Measurements from ENCODE around the gene PITPNM1.

PITPNM1 gene

DNA sequence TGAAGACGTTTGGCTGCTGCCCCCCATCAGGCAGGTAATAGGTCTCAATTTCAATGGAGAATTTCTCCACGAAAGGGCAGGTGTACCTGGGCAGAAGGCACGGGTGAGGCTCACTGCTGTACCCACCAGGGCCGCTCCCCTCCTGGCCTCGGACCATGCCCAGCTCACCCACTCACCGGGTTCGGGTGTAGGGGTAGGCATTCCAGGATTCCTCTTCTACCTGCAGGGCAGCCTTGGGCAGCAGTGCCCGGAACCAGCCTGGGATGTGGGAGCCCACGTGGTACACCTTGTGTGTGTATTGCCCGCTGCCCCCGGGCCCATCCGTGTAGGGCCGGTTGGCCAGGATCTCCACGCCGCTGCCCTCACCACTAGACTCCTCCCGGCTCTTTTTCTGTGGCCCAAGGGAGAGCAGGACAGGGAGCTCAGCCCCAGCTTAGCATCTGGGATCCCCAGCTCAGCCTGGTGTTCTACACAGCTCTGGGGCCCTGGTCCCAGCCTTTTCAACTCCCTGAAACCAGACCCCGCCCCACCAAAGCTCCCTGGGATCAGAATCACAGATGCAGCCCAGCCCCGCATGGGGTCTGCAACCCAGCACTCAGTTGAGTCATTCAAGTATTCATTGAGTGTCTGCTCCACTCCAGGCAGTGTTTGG is 2.7 kb downstream of the PITPNM1 start:
- DNase-seq: no peak

- no peak for DNase-seq
Observed at GRCh38 chr11:67501854-67502253, 3.3 kb downstream of the PITPNM1 start.

GRCh38 chr11:67500831-67501715 is 4.1 kb downstream of the PITPNM1 start:
- DNase-seq: no peak

DNA sequence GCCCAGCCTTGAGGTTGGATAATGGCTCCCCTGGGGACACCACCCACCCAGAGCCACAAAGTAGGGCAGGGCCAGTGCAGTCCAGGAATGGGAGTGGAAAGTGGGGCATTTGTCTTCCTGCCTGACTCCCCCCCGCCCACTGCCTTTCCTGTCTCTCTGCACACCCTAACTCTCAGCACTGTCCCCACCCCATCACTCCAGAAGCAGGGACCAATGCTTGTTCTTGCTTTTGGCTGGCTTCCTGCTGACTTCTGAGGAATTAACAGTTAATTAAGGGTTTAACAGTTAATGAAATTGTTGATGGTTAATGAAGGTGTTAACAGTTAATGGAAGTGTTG is 4.7 kb downstream of the PITPNM1 start:
- no peak for DNase-seq

DNA sequence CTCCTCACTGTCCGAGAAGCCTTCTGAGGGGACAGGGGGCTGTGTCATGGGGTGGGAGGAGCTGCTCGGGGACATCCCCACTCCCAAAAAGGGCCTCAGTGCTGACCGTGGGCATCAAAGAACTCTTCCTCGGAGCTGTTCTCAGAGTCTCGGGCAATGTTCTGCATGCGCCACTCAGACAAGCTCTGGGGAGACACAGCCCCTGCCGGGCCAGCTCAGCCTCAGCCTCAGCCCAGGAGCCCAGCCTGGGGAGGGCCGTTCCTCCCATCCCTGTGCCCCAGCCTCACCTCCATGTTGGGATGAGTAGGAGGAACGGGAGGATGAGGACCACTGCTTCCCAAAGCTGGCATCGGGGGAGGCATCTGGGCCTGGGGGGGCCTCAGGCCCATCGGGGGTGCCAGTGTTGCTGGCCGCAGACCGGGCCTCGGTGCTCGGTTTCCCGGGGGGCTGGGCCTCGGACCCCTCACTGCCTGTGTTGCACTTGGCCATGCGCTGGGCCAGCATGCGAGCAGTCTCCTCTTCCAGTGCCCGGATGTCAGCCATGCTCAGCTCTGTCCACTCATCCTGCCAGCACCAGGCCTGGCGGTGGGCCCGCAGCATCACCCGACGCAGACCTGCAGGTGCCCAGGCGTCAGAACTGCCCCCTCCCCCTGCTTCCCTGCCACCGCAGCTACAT is 5.2 kb downstream of the PITPNM1 start:
- no peak for DNase-seq

GRCh38 chr11:67498544-67498972 is 6.6 kb downstream of the PITPNM1 start:
- DNase-seq: no peak

- no peak for DNase-seq
Observed at GRCh38 chr11:67497656-67498291, 7.4 kb downstream of the PITPNM1 start.

GRCh38 chr11:67496113-67496512 is 9.1 kb downstream of the PITPNM1 start:
- no peak for DNase-seq

GRCh38 chr11:67495234-67496005 is 9.7 kb downstream of the PITPNM1 start:
- no peak for DNase-seq

GRCh38 chr11:67494371-67495233 is 10.6 kb downstream of the PITPNM1 start:
- DNase-seq: no peak

GRCh38 chr11:67493548-67494370 is 11.4 kb downstream of the PITPNM1 start:
- DNase-seq: no peak

DNA sequence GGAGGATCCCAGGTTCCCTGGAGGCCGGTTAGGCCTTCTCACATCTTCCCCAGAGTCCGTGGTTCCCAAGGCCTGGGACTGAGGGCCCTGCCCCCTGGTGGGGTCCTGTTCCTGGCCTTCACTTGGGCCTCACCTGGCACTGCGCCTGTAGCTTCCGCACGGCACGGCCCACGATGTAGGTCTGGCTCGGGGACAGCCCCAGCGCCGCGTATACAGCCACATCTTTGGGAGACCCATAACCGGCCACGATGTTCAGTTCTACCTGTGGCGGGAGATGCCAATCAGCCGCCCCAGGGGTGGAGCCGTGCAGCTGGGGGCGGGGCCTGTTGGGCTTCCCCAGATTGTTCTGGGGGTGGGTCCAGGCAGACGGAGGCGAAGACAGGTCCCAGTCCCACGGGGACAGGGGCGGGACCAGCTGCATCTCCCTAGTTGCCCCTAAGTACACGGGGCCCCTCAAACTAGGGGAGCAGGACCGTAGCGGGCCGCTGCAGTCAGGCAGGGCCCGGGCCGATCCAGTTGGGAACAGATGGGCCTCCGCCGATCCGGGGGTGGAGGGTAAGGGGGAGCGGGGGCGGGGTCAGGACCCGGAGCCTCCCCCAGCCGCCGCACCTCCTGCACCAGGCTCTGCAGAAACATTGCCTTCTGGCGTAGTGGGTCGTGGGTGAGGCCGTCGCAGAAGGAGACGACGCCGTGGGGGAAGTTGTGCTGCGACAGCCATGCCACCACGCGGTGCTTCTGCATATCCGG is 12.2 kb downstream of the PITPNM1 start:
- DNase-seq: no peak

DNA sequence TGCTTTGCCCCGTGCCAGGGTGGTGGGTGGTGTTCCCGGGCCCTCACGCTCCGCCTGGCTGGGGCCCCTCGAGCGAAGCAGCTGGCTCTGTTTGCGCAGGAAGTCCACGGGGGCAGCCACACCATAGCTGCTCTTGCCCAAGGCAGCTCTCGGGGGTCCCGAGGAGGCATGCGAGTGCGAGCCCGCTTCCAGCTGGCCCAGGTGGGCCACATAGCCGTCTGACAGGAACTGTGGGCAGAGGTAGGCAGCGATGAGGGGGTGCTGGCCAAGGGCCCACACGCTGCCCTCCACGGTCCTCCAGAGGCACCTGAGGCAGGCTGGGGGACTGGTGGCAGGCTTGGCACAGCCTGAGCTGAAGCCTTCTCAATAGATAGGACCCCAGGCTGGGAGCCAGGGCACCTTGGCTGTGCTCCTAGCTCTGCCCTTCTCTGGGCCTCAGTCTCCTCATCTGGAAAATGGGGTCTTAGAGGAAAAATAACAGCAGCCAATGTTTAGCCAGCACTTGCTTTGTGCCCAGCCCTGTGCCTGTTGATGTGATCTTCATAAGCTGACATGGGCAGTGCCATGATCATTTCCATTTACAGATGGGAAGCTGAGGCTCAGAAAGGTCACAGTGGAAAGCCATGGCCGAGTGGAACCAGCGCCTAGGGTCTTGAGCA is 13.0 kb downstream of the PITPNM1 start:
- DNase-seq: no peak

DNA sequence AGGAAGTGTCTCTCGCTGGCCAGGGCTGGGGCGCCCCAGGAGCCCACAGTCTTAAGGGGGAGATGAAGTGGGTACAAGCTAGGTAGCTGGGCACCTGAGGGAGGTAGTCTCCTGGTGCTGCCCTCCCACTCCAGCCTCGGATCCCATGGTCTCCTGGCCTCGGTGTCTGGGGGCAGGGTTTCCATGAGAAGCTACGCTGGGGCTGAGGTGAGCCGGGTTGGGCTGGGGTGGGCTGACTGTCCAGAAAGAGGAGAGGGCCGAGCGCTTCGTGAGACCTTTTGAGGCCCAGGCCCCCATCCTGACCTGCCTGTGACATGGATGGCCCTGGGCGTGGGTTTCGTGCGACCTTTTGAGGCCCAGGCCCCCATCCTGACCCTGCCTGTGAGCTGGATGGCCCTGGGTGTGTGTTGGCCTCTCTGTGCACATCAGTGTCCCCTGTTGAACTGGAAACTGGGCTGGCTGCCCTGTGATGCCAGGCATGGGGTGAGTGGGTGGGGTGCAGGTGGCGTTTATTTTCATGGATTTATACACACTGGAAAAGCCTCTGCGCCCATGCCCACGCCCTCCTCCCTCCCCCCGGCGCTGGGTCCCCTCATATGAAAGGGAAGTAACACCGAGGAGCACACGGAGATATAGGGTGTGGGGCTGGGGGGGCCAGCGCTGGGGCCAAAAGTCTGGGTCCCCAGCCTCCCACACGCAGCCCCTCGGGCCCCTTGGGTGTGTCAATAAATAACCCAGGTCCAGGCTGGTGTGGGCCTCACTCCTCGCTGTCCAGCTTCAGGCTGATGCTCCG is 13.7 kb downstream of the PITPNM1 start:
- DNase-seq: no peak

DNA sequence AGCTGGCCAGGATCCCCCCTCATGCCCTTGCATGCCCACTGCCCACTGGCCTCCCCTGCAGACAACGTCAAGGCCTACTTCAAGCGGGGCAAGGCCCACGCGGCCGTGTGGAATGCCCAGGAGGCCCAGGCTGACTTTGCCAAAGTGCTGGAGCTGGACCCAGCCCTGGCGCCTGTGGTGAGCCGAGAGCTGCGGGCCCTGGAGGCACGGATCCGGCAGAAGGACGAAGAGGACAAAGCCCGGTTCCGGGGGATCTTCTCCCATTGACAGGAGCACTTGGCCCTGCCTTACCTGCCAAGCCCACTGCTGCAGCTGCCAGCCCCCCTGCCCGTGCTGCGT is 14.5 kb downstream of the PITPNM1 start:
- DNase-seq: no peak

GRCh38 chr11:67489885-67490726 is 15.1 kb downstream of the PITPNM1 start:
- no peak for DNase-seq

GRCh38 chr11:67489203-67489884 is 15.8 kb downstream of the PITPNM1 start:
- no peak for DNase-seq
